ENCODE data around the gene VSIG1. TPM values are rescaled to one million over a fixed set of nuclear protein-coding genes. Genes with fewer than 3 reads are reported as not detected.

Gene VSIG1
- total and polyA plus RNA-seq, 8 donors: 0.58 to 402 (median 116) TPM

DNA sequence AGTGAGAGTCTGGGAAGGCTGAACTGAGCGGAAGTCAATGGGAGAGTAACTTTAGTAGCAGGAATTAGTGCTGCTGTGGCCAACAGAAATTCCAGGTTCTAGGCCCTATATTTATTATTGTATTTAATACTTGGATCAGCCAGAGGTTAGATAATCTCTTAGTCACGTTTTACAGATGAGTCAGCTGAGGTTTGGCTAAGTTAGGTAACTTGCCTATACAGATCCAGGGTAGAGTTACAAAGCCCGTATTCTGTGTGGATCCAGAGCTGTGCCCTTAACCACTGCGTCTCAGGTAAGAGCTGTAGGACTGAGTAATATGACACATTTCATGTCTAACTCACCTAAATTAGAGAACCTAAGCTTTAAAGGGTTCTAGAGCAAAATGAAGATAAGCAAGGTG, 26.0 kb downstream of the VSIG1 start:
- TF ChIP-seq POLR2AphosphoS5 (IDR thresholded peaks at IDR 0.05): no peak
- TF ChIP-seq, protein P1, sequence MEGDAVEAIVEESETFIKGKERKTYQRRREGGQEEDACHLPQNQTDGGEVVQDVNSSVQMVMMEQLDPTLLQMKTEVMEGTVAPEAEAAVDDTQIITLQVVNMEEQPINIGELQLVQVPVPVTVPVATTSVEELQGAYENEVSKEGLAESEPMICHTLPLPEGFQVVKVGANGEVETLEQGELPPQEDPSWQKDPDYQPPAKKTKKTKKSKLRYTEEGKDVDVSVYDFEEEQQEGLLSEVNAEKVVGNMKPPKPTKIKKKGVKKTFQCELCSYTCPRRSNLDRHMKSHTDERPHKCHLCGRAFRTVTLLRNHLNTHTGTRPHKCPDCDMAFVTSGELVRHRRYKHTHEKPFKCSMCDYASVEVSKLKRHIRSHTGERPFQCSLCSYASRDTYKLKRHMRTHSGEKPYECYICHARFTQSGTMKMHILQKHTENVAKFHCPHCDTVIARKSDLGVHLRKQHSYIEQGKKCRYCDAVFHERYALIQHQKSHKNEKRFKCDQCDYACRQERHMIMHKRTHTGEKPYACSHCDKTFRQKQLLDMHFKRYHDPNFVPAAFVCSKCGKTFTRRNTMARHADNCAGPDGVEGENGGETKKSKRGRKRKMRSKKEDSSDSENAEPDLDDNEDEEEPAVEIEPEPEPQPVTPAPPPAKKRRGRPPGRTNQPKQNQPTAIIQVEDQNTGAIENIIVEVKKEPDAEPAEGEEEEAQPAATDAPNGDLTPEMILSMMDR (IDR thresholded peaks at IDR 0.05): no peak
- TF ChIP-seq POLR2A (IDR thresholded peaks at IDR 0.05): no peak
- TF ChIP-seq EP300 (IDR thresholded peaks at IDR 0.05): no peak
- DNase-seq: no peak
- Histone ChIP-seq H3K27me3 (no peaks in the 10 kb centered on the region), H3K27ac (no peak overlapping the region), H3K4me3 (no peak overlapping the region), H3K36me3 (peaks cover 0 to 27% (median 0%) of the 10 kb centered on the region in 4 donors), H3K9me3 (no peaks in the 10 kb centered on the region), H3K4me1 (no peaks in the 10 kb centered on the region)
- intact Hi-C loops (cut with DNase I; ENCODE audit: low total_unique reads): no loop called here
- 24 to 52% (median 40%) methylated on average over 4 of the region's 4 CpGs for WGBS, 5 donors

DNA sequence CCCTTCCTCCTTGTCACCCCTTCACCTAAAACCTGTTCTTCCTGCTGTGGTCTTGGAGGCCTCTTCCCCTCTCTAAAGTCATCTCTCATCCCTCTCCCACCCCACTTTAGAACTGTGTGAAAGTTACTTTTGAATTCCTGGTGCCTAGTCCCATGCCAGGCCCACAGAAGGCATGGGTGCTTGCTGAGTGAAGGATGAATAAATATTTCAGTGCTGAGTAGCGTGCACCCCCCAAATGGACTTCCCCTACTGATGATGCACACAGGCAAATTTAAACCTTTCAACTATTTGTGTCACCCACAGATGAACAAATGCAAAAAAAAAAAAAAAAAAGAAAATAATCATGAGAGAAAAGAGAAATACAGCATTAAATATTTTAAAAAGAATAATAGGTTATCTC, 26.7 kb downstream of the VSIG1 start:
- Histone ChIP-seq H3K4me1 (no peaks in the 10 kb centered on the region), H3K27ac (no peak overlapping the region), H3K9me3 (no peaks in the 10 kb centered on the region), H3K4me3 (no peak overlapping the region), H3K36me3 (peaks cover 0 to 32% (median 2%) of the 10 kb centered on the region in 4 donors), H3K27me3 (no peaks in the 10 kb centered on the region)
- no peak for DNase-seq
- WGBS, 5 donors: 41 to 89% (median 80%) methylated on average over 1 of the region's 1 CpG
- intact Hi-C loops (cut with DNase I; ENCODE audit: low total_unique reads): no loop called here
- TF ChIP-seq, protein P1 (IDR thresholded peaks at IDR 0.05): no peak
- no peak for TF ChIP-seq EP300 (IDR thresholded peaks at IDR 0.05)
- no peak for TF ChIP-seq POLR2AphosphoS5 (IDR thresholded peaks at IDR 0.05)
- TF ChIP-seq POLR2A (IDR thresholded peaks at IDR 0.05): no peak

DNA sequence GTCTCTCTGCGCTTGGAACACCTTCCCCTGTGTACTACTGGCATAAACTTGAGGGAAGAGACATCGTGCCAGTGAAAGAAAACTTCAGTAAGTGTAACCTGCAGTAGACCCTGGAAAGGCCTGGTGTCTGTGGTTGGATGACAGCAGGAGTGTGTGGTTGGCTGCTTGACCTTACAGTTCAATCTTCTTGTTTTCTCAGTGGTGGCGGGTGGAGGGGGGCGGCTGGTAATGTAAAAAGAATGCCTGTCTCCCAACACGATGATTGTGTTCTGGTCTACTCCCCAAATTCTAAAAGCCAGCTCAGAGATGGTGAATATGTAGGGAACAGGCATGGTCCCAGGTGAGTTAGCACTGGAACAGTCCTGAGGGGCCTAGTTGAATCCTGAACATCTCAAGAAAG, 27.9 kb downstream of the VSIG1 start:
- no peak for DNase-seq
- no peaks in the 10 kb centered on the region for H3K4me1 ChIP-seq
- TF ChIP-seq POLR2AphosphoS5 (IDR thresholded peaks at IDR 0.05): no peak
- no peak for TF ChIP-seq POLR2A (IDR thresholded peaks at IDR 0.05)
- no peak for TF ChIP-seq EP300 (IDR thresholded peaks at IDR 0.05)
- TF ChIP-seq, protein P1 (IDR thresholded peaks at IDR 0.05): no peak
- H3K27me3 ChIP-seq: no peaks in the 10 kb centered on the region
- H3K36me3 ChIP-seq: peaks cover 0 to 44% (median 7%) of the 10 kb centered on the region in 4 donors
- 68 to 79% (median 77%) methylated on average over 5 of the region's 5 CpGs for WGBS, 5 donors
- no peak overlapping the region for H3K27ac ChIP-seq
- no peak overlapping the region for H3K4me3 ChIP-seq
- intact Hi-C loops (cut with DNase I; ENCODE audit: low total_unique reads): no loop called here
- no peaks in the 10 kb centered on the region for H3K9me3 ChIP-seq

DNA sequence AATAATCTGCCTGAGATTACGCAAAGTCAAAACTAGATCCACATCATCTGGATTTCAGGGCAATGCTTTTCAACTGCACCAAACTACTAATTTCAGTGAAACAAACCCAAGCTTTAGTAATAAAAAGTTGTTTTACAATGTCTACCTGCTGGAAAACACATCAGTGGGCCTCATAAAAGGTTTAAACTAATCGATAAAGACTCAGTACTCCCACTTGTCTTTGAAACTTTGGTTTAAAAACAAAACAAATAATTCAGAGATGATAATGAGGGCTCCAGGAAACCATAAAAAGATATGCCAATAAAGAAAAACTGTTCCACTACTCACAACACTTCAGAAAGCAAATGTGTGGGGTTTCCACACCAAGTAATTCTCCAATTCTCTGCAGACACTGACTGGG, 36.2 kb downstream of the VSIG1 start:
- Histone ChIP-seq H3K4me3 (no peak overlapping the region), H3K36me3 (peaks cover 0 to 33% (median 24%) of the 10 kb centered on the region in 4 donors), H3K4me1 (no peaks in the 10 kb centered on the region), H3K27me3 (peaks cover 0 to 4% (median 0%) of the 10 kb centered on the region in 3 donors), H3K27ac (no peak overlapping the region), H3K9me3 (no peaks in the 10 kb centered on the region)
- intact Hi-C loops (cut with DNase I; ENCODE audit: low total_unique reads): no loop called here
- WGBS, 5 donors: 66 to 81% (median 78%) methylated on average over 2 of the region's 2 CpGs
- TF ChIP-seq, protein P1 (IDR thresholded peaks at IDR 0.05): no peak
- TF ChIP-seq EP300 (IDR thresholded peaks at IDR 0.05) (no peak), POLR2AphosphoS5 (IDR thresholded peaks at IDR 0.05) (no peak), POLR2A (IDR thresholded peaks at IDR 0.05) (no peak)
- no peak for DNase-seq

Data from stomach (tissue), 9 donors.